MCF 10A (cell line): Measurements from ENCODE around the gene PSD2. TPM values are rescaled to one million over a fixed set of nuclear protein-coding genes. Genes with fewer than 3 reads are reported as not detected.

Experiments used
- BruUV-seq: library from RNA; stranded (reverse); fragments of 400-500 nt; replicated peaks from 2 replicates; lab custom pipeline; 2021; lab: Mats Ljungman, UMichigan
- CTCF ChIA-PET: fragments of 300-600 bp; sonication (Branson Sonifier 250); formaldehyde crosslinking; extraction: SDS; loops from one replicate; lab custom pipeline; 2021; ENCODE audit warnings: antibody characterized with exemption, inconsistent platforms; lab: Yijun Ruan, JAX
- POLR2A ChIA-PET: fragments of 300-600, 350-650 bp; sonication (Branson Sonifier 250); formaldehyde crosslinking; extraction: SDS; loops from one replicate; lab custom pipeline; 2020; ENCODE audit warnings: antibody characterized with exemption, inconsistent platforms; lab: Yijun Ruan, JAX
- DNase-seq: peaks from one replicate; pipeline ENCODE4 v3.0.0-alpha.2; 2018; ENCODE audit not compliant: unreplicated experiment
- H3K27ac Mint-ChIP-seq: one replicate; pipeline ENCODE4 v1.8.0; 2022; ENCODE audit warnings: mild to moderate bottlenecking, low read depth, mixed read lengths; ENCODE audit not compliant: unreplicated experiment
- H3K27me3 Mint-ChIP-seq: one replicate; pipeline ENCODE4 v1.8.0; 2022; ENCODE audit warnings: mixed read lengths; ENCODE audit not compliant: insufficient read depth, unreplicated experiment
- H3K36me3 Mint-ChIP-seq: one replicate; pipeline ENCODE4 v1.8.0; 2022; ENCODE audit warnings: mild to moderate bottlenecking, moderate library complexity, mixed read lengths; ENCODE audit not compliant: insufficient read depth, unreplicated experiment
- H3K4me1 Mint-ChIP-seq: one replicate; pipeline ENCODE4 v1.8.0; 2022; ENCODE audit warnings: mixed read lengths; ENCODE audit not compliant: insufficient read depth, unreplicated experiment
- H3K4me3 Mint-ChIP-seq: one replicate; pipeline ENCODE4 v1.8.0; 2022; ENCODE audit warnings: mild to moderate bottlenecking, moderate library complexity, mixed read lengths; ENCODE audit not compliant: unreplicated experiment
- H3K9me3 Mint-ChIP-seq: one replicate; pipeline ENCODE4 v1.8.0; 2022; ENCODE audit warnings: mixed read lengths; ENCODE audit not compliant: unreplicated experiment
- intact Hi-C: fragments of 100-400 bp; cut with micrococcal nuclease; formaldehyde crosslinking; loops from 2 replicates; pipeline ENCODE4 v1.14.1; 2022
- total RNA-seq: library from RNA; stranded (reverse); gene quantifications from 2 replicates; pipeline ENCODE4 v1.2.3, GENCODE V29; 2022
- TF ChIP-seq, protein P1 (sequence below): fragments of 200-600 bp; IDR thresholded peaks from one replicate; pipeline ENCODE4 v1.8.0; 2022; ENCODE audit warnings: antibody characterized with exemption, mild to moderate bottlenecking; ENCODE audit not compliant: unreplicated experiment

Gene PSD2
- total RNA-seq, 1 experiment from 2014 or later: not detected

GRCh38 chr5:139872851-139873794 is 77.5 kb downstream of the PSD2 start:
- Mint-ChIP-seq H3K27me3 (no peaks in the 10 kb centered on the region), H3K4me3 (no peak overlapping the region), H3K4me1 (peaks cover 7% of the 10 kb centered on the region), H3K36me3 (no peaks in the 10 kb centered on the region), H3K27ac (no peak overlapping the region), H3K9me3 (no peaks in the 10 kb centered on the region)
- TF ChIP-seq, protein P1, sequence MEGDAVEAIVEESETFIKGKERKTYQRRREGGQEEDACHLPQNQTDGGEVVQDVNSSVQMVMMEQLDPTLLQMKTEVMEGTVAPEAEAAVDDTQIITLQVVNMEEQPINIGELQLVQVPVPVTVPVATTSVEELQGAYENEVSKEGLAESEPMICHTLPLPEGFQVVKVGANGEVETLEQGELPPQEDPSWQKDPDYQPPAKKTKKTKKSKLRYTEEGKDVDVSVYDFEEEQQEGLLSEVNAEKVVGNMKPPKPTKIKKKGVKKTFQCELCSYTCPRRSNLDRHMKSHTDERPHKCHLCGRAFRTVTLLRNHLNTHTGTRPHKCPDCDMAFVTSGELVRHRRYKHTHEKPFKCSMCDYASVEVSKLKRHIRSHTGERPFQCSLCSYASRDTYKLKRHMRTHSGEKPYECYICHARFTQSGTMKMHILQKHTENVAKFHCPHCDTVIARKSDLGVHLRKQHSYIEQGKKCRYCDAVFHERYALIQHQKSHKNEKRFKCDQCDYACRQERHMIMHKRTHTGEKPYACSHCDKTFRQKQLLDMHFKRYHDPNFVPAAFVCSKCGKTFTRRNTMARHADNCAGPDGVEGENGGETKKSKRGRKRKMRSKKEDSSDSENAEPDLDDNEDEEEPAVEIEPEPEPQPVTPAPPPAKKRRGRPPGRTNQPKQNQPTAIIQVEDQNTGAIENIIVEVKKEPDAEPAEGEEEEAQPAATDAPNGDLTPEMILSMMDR: no peak
- intact Hi-C loops: no loop called here
- DNase-seq: no peak
- POLR2A ChIA-PET: no interaction called here
- CTCF ChIA-PET: interaction anchor here (0.7 to 15.0 kb wide), 7 partner anchors 9 to 463 kb away, joined by 3 to 286 read pairs (median 4); no protein-coding TSS in a partner anchor
- BruUV-seq: no TSS peak

GRCh38 chr5:139875957-139876356 is 80.3 kb downstream of the PSD2 start:
- TF ChIP-seq, protein P1: no peak
- intact Hi-C loops: no loop called here
- H3K4me1 Mint-ChIP-seq: peaks cover 7% of the 10 kb centered on the region
- H3K36me3 Mint-ChIP-seq: no peaks in the 10 kb centered on the region
- no peak for DNase-seq
- no peak overlapping the region for H3K27ac Mint-ChIP-seq
- H3K9me3 Mint-ChIP-seq: no peaks in the 10 kb centered on the region
- ChIA-PET POLR2A (no interaction called here), CTCF (interaction anchor here (0.9 to 4.4 kb wide), 4 partner anchors 12 to 93 kb away, joined by 3 to 31 read pairs (median 7); no protein-coding TSS in a partner anchor)
- no TSS peak for BruUV-seq
- no peak overlapping the region for H3K4me3 Mint-ChIP-seq
- no peaks in the 10 kb centered on the region for H3K27me3 Mint-ChIP-seq

GRCh38 chr5:139877129-139877597 is 81.6 kb downstream of the PSD2 start:
- Mint-ChIP-seq H3K27ac (peak overlapping the region; percentile 36), H3K27me3 (no peaks in the 10 kb centered on the region), H3K4me3 (no peak overlapping the region), H3K4me1 (peaks cover 7% of the 10 kb centered on the region), H3K36me3 (no peaks in the 10 kb centered on the region), H3K9me3 (no peaks in the 10 kb centered on the region)
- no TSS peak for BruUV-seq
- DNase-seq: peak; percentile 87
- POLR2A ChIA-PET: interaction anchor here (1.2 kb wide), 1 partner anchor 10 kb away, joined by 3 read pairs; no protein-coding TSS in a partner anchor
- intact Hi-C loops: no loop called here
- CTCF ChIA-PET: interaction anchor here (0.5 to 4.4 kb wide), 7 partner anchors 9 to 415 kb away, joined by 3 to 31 read pairs (median 3); no protein-coding TSS in a partner anchor
- TF ChIP-seq, protein P1: no peak

- no peak for DNase-seq
These were observed 82.5 kb downstream of the PSD2 start for GRCh38 chr5:139878093-139878492.

More at GRCh38 chr5:139878093-139878492, 82.5 kb downstream of the PSD2 start:
- H3K4me3 Mint-ChIP-seq: no peak overlapping the region
- peaks cover 7% of the 10 kb centered on the region for H3K4me1 Mint-ChIP-seq
- H3K27ac Mint-ChIP-seq: no peak overlapping the region
- ChIA-PET CTCF (interaction anchor here (0.7 to 4.4 kb wide), 2 partner anchors 91 to 113 kb away, joined by 3 to 31 read pairs; no protein-coding TSS in a partner anchor), POLR2A (no interaction called here)
- no peaks in the 10 kb centered on the region for H3K9me3 Mint-ChIP-seq
- no peaks in the 10 kb centered on the region for H3K36me3 Mint-ChIP-seq
- TF ChIP-seq, protein P1: no peak
- intact Hi-C loops: no loop called here
- no peaks in the 10 kb centered on the region for H3K27me3 Mint-ChIP-seq
- no TSS peak for BruUV-seq
